CD4-positive, alpha-beta T cell treated with Interleukin-4 for 1 hour (primary cell): ENCODE measurements around the gene AGRP.
"Not testable (repeated sequence)": the region's sequence is repeated elsewhere in the genome, so short reads cannot be mapped to it uniquely, and the experiment has no call there.

Source experiments
- DNase-seq, 2 donors: peaks; one replicate each; pipeline ENCODE4 v3.0.0-alpha.2; 2020 to 2022

Gene AGRP

GRCh38 chr16:67504031-67505021 is 21.0 kb upstream of the AGRP start:
- DNase-seq = peak; percentile 77 to 82

GRCh38 chr16:67499106-67499505 is 15.8 kb upstream of the AGRP start:
- DNase-seq = no peak

GRCh38 chr16:67490335-67491096 is 7.2 kb upstream of the AGRP start:
- no peak for DNase-seq

GRCh38 chr16:67489401-67490083 is 6.2 kb upstream of the AGRP start:
- no peak for DNase-seq

- not testable (repeated sequence) for DNase-seq
These were observed 4.2 kb upstream of the AGRP start for GRCh38 chr16:67487561-67487960.

- no peak for DNase-seq
These were observed 3.5 kb upstream of the AGRP start for GRCh38 chr16:67486805-67487204.

- DNase-seq = no peak
These were observed 581 bp upstream of the AGRP start for GRCh38 chr16:67483731-67484525.

GRCh38 chr16:67482233-67482924 is 968 bp downstream of the AGRP start:
- DNase-seq = no peak

- peak; percentile 33 for DNase-seq
These were observed 1.6 kb downstream of the AGRP start for GRCh38 chr16:67481561-67482232.

- DNase-seq = peak; percentile 98 to 99
These were observed 2.4 kb downstream of the AGRP start, which contains the start of gene ATP6V0D1 for GRCh38 chr16:67480833-67481560. TSS of gene ATP6V0D1 (minus strand) at chr16:67481157. CDS start at chr16:67481086, 71 bp downstream.

GRCh38 chr16:67477960-67478554 is 5.3 kb downstream of the AGRP start:
- DNase-seq = no peak

GRCh38 chr16:67474551-67475455 is 8.5 kb downstream of the AGRP start:
- DNase-seq = no peak

- DNase-seq = no peak
These were observed 11.5 kb downstream of the AGRP start for GRCh38 chr16:67471758-67472384.

- DNase-seq = no peak
These were observed 13.0 kb downstream of the AGRP start for GRCh38 chr16:67470359-67470758.

- no peak for DNase-seq
These were observed 14.6 kb downstream of the AGRP start for GRCh38 chr16:67468731-67469130.

GRCh38 chr16:67466581-67466980 is 16.8 kb downstream of the AGRP start:
- no peak for DNase-seq

- no peak for DNase-seq
These were observed 18.8 kb downstream of the AGRP start for GRCh38 chr16:67464565-67464964.

GRCh38 chr16:67463691-67464090 is 19.7 kb downstream of the AGRP start:
- DNase-seq = no peak
